Loucy (cell line): ENCODE results near the gene MARCHF9.
"Not testable (repeated sequence)": the region's sequence is repeated elsewhere in the genome, so short reads cannot be mapped to it uniquely, and the experiment has no call there.

Experiments used
- H2AFZ ChIP-seq: fragments of 200-600 bp; sonication (generic); 2 replicates; pipeline ENCODE4 v1.6.0; 2016; ENCODE audit warnings: antibody characterized with exemption, mild to moderate bottlenecking, low read length, moderate library complexity
- H3F3A ChIP-seq: fragments of 200-600 bp; 2 replicates; pipeline ENCODE4 v1.6.0; 2016; ENCODE audit warnings: antibody characterized with exemption, low read depth, mild to moderate bottlenecking
- H3K27me3 ChIP-seq: fragments of 200-600 bp; sonication (generic); 2 replicates; pipeline ENCODE4 v1.6.1; 2014; ENCODE audit warnings: low read length, mild to moderate bottlenecking; ENCODE audit not compliant: insufficient read depth, poor library complexity, severe bottlenecking
- H3K36me3 ChIP-seq: fragments of 200-600 bp; sonication (generic); 2 replicates; pipeline ENCODE4 v1.6.1; 2016; ENCODE audit warnings: low read length; ENCODE audit not compliant: insufficient read depth
- H3K4me1 ChIP-seq: fragments of 200-600 bp; sonication (generic); 2 replicates; pipeline ENCODE4 v1.5.1; 2014; ENCODE audit warnings: low read length, mild to moderate bottlenecking; ENCODE audit not compliant: insufficient read depth, poor library complexity, severe bottlenecking
- H3K4me2 ChIP-seq: fragments of 200-600 bp; sonication (generic); 2 replicates; pipeline ENCODE4 v1.6.0; 2014; ENCODE audit warnings: antibody characterized with exemption, low read length, low read depth, mild to moderate bottlenecking; ENCODE audit not compliant: poor library complexity, severe bottlenecking
- H3K4me3 ChIP-seq: fragments of 200-600 bp; sonication (generic); 2 replicates; pipeline ENCODE4 v1.5.1; 2014; ENCODE audit warnings: low read length, mild to moderate bottlenecking, mixed read lengths; ENCODE audit not compliant: poor library complexity, severe bottlenecking
- H3K79me2 ChIP-seq: fragments of 200-600 bp; sonication (generic); 2 replicates; pipeline ENCODE4 v1.6.1; 2014; ENCODE audit warnings: low read length; ENCODE audit not compliant: insufficient read depth
- H3K9ac ChIP-seq: fragments of 200-600 bp; sonication (generic); 2 replicates; pipeline ENCODE4 v1.6.0; 2014; ENCODE audit warnings: mild to moderate bottlenecking, low read depth, low read length, moderate library complexity; ENCODE audit not compliant: poor library complexity, severe bottlenecking
- H3K9me2 ChIP-seq: fragments of 200-600 bp; sonication (generic); replicated peaks from 2 replicates; pipeline ENCODE4 v1.6.1; 2016; ENCODE audit warnings: low read depth, low read length, mixed read lengths
- H3K9me3 ChIP-seq: fragments of 200-600 bp; sonication (generic); 2 replicates; pipeline ENCODE4 v1.6.1; 2014; ENCODE audit warnings: mild to moderate bottlenecking, antibody characterized with exemption, low read length, low read depth; ENCODE audit not compliant: insufficient read depth
- H4K20me1 ChIP-seq: fragments of 200-600 bp; sonication (generic); 2 replicates; pipeline ENCODE4 v1.6.0; 2014; ENCODE audit warnings: antibody characterized with exemption, low read length, mild to moderate bottlenecking; ENCODE audit not compliant: insufficient read depth, poor library complexity, severe bottlenecking
- EZH2phosphoT487 ChIP-seq: fragments of 200-600 bp; IDR thresholded peaks from 2 replicates; pipeline ENCODE4 v1.6.1; 2018; ENCODE audit warnings: antibody characterized with exemption, mild to moderate bottlenecking, moderate library complexity, borderline replicate concordance
- TF ChIP-seq, protein P1 (sequence below): fragments of 200-600 bp; sonication (generic); conservative IDR thresholded peaks from 2 replicates; pipeline ENCODE4 v1.5.1; 2014; ENCODE audit warnings: mild to moderate bottlenecking, antibody characterized with exemption, low read length

The MARCHF9 gene

DNA sequence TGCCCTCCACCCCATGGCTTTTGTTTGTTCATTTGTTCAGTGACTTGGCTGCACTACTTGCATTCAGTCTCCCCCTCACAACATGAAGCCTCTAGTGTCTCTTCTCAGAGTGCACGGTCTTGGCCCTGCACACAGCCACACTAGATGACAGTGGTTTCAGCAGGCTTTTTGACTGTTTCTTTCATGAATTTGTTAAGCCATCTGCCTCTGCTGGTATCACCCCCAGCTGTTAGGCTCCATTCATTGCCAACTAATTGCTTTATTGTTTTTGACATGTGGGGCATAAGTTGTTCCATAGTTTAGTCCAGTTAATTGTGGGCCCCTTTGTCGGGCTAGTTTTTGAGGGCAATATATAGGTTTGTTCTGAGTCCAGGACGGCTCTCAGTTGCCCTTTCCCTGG lies 42.2 kb upstream of the MARCHF9 start:
- no peaks in the 10 kb centered on the region for H3K27me3 ChIP-seq
- TF ChIP-seq, protein P1, sequence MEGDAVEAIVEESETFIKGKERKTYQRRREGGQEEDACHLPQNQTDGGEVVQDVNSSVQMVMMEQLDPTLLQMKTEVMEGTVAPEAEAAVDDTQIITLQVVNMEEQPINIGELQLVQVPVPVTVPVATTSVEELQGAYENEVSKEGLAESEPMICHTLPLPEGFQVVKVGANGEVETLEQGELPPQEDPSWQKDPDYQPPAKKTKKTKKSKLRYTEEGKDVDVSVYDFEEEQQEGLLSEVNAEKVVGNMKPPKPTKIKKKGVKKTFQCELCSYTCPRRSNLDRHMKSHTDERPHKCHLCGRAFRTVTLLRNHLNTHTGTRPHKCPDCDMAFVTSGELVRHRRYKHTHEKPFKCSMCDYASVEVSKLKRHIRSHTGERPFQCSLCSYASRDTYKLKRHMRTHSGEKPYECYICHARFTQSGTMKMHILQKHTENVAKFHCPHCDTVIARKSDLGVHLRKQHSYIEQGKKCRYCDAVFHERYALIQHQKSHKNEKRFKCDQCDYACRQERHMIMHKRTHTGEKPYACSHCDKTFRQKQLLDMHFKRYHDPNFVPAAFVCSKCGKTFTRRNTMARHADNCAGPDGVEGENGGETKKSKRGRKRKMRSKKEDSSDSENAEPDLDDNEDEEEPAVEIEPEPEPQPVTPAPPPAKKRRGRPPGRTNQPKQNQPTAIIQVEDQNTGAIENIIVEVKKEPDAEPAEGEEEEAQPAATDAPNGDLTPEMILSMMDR: no peak
- no peak for TF ChIP-seq EZH2phosphoT487
- no peak overlapping the region for H3K4me2 ChIP-seq
- H3K4me1 ChIP-seq: no peaks in the 10 kb centered on the region
- peaks cover 18% of the 10 kb centered on the region; the same call in 1 of the 2 replicates for H3K36me3 ChIP-seq
- H3F3A ChIP-seq: no peaks in the 10 kb centered on the region
- no peak overlapping the region for H3K4me3 ChIP-seq
- no peaks in the 10 kb centered on the region for H4K20me1 ChIP-seq
- H3K9me3 ChIP-seq: no peaks in the 10 kb centered on the region
- no peak overlapping the region for H3K9ac ChIP-seq
- H3K9me2 ChIP-seq: no peaks in the 10 kb centered on the region
- H3K79me2 ChIP-seq: no peaks in the 10 kb centered on the region
- no peak overlapping the region for H2AFZ ChIP-seq

DNA sequence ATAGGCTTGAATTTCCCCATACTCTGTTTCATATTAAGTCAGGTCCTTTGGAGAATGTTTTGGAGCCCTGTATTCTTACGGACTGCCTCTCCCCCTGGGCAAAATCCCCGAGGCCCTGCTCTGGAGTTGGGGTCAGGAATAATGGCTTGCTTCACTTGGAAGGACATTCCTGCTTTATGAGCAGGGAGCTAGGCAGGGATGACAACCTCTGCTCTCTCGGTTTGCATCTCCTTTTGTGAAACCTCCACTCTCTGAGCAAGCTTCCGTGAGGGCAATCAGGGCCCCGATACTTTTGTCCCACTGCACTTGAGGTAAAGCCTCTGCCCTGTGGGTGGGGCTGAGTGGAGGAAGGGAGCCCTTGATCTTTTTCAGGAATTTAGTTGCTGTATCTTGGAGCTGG lies 41.7 kb upstream of the MARCHF9 start:
- H4K20me1 ChIP-seq: no peaks in the 10 kb centered on the region
- H3K4me2 ChIP-seq: no peak overlapping the region
- no peaks in the 10 kb centered on the region for H3F3A ChIP-seq
- H3K27me3 ChIP-seq: no peaks in the 10 kb centered on the region
- no peaks in the 10 kb centered on the region for H3K79me2 ChIP-seq
- no peak overlapping the region for H2AFZ ChIP-seq
- H3K4me1 ChIP-seq: no peaks in the 10 kb centered on the region
- no peak overlapping the region for H3K4me3 ChIP-seq
- H3K9me3 ChIP-seq: no peaks in the 10 kb centered on the region
- peaks cover 23% of the 10 kb centered on the region; the same call in 1 of the 2 replicates for H3K36me3 ChIP-seq
- H3K9me2 ChIP-seq: no peaks in the 10 kb centered on the region
- TF ChIP-seq, protein P1: no peak
- TF ChIP-seq EZH2phosphoT487: no peak
- H3K9ac ChIP-seq: no peak overlapping the region

DNA sequence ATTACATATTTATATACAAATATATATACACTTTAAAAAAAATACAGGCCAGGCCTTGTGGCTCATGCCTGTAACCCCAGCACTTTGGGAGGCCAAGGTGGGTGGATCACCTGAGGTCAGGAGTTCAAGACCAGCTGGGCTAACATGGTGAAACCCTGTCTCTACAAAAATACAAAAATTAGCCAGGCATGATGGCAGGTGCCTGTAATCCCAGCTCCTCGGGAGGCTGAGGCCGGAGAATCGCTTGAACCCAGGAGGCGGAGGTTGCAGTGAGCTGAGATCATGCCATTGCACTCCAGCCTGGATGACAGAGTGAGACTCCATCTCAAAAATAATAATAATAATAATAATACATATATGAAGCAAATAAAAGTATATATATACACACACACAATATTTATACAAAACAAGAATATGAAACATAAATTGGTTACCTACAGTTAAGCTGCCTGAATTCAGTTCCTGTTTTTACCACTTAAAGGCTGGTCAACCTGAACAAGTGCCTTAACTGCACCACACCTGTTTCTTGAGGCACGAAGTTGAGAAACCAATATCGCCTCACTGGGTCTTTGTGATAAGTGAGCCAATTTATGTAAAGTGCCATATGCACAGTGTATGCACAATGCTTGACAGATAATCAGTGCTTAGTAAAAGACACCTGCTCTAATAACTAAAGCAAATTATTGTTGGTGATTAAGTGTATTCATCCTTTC lies 39.7 kb upstream of the MARCHF9 start:
- H3K9me2 ChIP-seq, H3F3A ChIP-seq, H3K4me1 ChIP-seq, H3K4me3 ChIP-seq, H3K9ac ChIP-seq, H4K20me1 ChIP-seq, H3K4me2 ChIP-seq, H3K27me3 ChIP-seq, H2AFZ ChIP-seq, H3K79me2 ChIP-seq, H3K9me3 ChIP-seq: not testable (repeated sequence)
- peaks cover 42% of the 10 kb centered on the region; the same call in 1 of the 2 replicates for H3K36me3 ChIP-seq

DNA sequence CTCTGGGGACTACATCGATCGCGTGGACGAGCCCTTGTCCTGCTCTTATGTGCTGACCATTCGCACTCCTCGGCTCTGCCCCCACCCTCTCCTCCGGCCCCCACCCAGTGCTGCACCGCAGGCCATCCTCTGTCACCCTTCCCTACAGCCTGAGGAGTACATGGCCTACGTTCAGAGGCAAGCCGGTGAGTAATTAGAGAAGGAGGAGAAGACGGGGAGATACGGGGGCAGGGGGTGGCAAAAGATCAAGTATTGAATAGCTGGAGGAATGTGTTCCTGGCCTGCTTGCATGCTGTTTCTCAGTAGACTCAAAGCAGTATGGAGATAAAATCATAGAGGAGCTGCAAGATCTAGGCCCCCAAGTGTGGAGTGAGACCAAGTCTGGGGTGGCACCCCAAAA lies 39.1 kb upstream of the MARCHF9 start:
- no peak overlapping the region for H2AFZ ChIP-seq
- H3K4me1 ChIP-seq: no peaks in the 10 kb centered on the region
- TF ChIP-seq, protein P1: no peak
- TF ChIP-seq EZH2phosphoT487: no peak
- no peaks in the 10 kb centered on the region for H3F3A ChIP-seq
- H3K9ac ChIP-seq: no peak overlapping the region
- H3K4me3 ChIP-seq: no peak overlapping the region
- H4K20me1 ChIP-seq: no peaks in the 10 kb centered on the region
- no peaks in the 10 kb centered on the region for H3K79me2 ChIP-seq
- no peaks in the 10 kb centered on the region for H3K9me2 ChIP-seq
- H3K27me3 ChIP-seq: no peaks in the 10 kb centered on the region
- no peaks in the 10 kb centered on the region for H3K9me3 ChIP-seq
- peaks cover 44% of the 10 kb centered on the region; the same call in 1 of the 2 replicates for H3K36me3 ChIP-seq
- no peak overlapping the region for H3K4me2 ChIP-seq
